ENCODE results near the gene DGCR2.

DNA sequence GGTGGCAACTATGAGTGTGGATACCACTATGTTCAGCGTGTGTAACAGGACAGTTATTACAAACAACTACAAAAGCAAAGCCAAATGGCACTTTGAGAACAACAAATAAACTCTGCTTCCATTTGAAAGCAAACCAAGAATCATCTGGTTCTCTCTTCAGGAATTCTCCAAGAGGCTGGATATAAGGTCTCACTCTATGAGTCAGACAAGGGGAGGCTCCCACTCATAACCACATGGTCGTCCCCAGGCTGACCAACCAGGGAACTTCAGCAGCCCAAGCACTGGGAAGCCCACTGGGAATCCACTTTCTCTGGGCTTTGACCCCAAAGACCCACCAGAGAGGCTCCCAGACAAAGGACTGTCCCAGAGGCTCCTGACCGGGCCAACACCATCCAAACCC is 35.3 kb downstream of the DGCR2 start:
- TF ChIP-seq, protein P1, sequence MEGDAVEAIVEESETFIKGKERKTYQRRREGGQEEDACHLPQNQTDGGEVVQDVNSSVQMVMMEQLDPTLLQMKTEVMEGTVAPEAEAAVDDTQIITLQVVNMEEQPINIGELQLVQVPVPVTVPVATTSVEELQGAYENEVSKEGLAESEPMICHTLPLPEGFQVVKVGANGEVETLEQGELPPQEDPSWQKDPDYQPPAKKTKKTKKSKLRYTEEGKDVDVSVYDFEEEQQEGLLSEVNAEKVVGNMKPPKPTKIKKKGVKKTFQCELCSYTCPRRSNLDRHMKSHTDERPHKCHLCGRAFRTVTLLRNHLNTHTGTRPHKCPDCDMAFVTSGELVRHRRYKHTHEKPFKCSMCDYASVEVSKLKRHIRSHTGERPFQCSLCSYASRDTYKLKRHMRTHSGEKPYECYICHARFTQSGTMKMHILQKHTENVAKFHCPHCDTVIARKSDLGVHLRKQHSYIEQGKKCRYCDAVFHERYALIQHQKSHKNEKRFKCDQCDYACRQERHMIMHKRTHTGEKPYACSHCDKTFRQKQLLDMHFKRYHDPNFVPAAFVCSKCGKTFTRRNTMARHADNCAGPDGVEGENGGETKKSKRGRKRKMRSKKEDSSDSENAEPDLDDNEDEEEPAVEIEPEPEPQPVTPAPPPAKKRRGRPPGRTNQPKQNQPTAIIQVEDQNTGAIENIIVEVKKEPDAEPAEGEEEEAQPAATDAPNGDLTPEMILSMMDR (IDR thresholded peaks at IDR 0.05), result no peak
- TF ChIP-seq POLR2A (IDR thresholded peaks at IDR 0.05) (no peak), POLR2AphosphoS5 (IDR thresholded peaks at IDR 0.05) (no peak)
